Measurements from ENCODE around the gene GIMAP1. TPM values are rescaled to one million over a fixed set of nuclear protein-coding genes. Genes with fewer than 3 reads are reported as not detected.

GIMAP1 gene
- total RNA-seq, 2 experiments from 2014 or later: 6.0 to 6.2 TPM

DNA sequence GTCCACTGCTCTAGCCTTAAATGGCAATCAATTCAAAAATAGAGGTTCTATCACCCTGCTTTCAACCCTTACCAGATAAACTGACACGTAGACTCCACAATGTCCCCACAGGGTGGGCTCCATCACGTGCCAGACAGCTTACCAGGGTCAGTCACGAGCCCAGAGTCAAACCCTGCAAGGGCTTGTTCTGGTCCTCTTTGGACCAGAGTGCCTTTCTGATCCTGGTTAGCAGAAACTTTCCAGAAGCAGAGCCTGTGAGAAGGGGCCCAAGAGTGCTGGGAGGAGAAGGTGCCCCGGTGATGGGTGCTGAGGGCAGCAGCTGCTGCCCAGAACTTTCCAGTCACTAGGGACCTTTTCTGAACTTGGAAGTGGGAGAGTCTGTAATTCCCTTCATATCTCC lies 20.5 kb downstream of the GIMAP1 start:
- peak overlapping the region; percentile 87 for H3K4me3 Mint-ChIP-seq
- H3K27me3 Mint-ChIP-seq: no peaks in the 10 kb centered on the region
- peaks cover 72% of the 10 kb centered on the region for H3K4me1 Mint-ChIP-seq (ENCODE audit: low read depth)
- H3K27ac Mint-ChIP-seq: peak overlapping the region; percentile 97
- intact Hi-C loops (cut with micrococcal nuclease): no loop called here
- ChIA-PET POLR2A (interaction anchor here (0.6 to 3.9 kb wide), 14 partner anchors 10 to 286 kb away, joined by 3 to 45 read pairs (median 10); partner anchors contain the start of genes GIMAP1, GIMAP2, GIMAP4 and GIMAP6), CTCF (interaction anchor here (0.8 to 3.2 kb wide), 4 partner anchors 21 to 288 kb away, joined by 4 to 10 read pairs (median 5); partner anchors contain the start of genes GIMAP1, GIMAP2 and GIMAP6)
- H3K36me3 Mint-ChIP-seq: peaks cover 41% of the 10 kb centered on the region
- DNase-seq: no peak
- H3K9me3 Mint-ChIP-seq: no peaks in the 10 kb centered on the region

- no peaks in the 10 kb centered on the region for H3K9me3 Mint-ChIP-seq
- peak; percentile 77 for DNase-seq
- H3K27me3 Mint-ChIP-seq: no peaks in the 10 kb centered on the region
- peak within 1 kb of the TSS; percentile 97 for H3K27ac Mint-ChIP-seq
- peaks cover 72% of the 10 kb centered on the region for H3K4me1 Mint-ChIP-seq (ENCODE audit: low read depth)
- peak within 1 kb of the TSS; percentile 87 for H3K4me3 Mint-ChIP-seq
- peaks cover 47% of the 10 kb centered on the region for H3K36me3 Mint-ChIP-seq
- intact Hi-C loops (cut with micrococcal nuclease): loop anchor here (1.0 kb wide), 2 partner anchors 21 to 169 kb away; partner anchors contain the start of gene GIMAP1
- ChIA-PET POLR2A (interaction anchor here (0.6 to 3.9 kb wide), 20 partner anchors 10 to 291 kb away, joined by 3 to 45 read pairs (median 5); partner anchors contain the start of genes GIMAP1, GIMAP2, GIMAP4 and GIMAP6), CTCF (interaction anchor here (0.8 to 3.2 kb wide), 8 partner anchors 11 to 289 kb away, joined by 4 to 10 read pairs (median 6); partner anchors contain the start of genes GIMAP1, GIMAP2, GIMAP6 and GIMAP8)
Observed at GRCh38 chr7:150737265-150738055, 21.0 kb downstream of the GIMAP1 start, which contains the start of gene GIMAP5. GIMAP5 (plus strand) TSS chr7:150737418; CDS start chr7:150740885, 3,467 bp downstream.

GRCh38 chr7:150738092-150738491 lies 21.7 kb downstream of the GIMAP1 start:
- H3K4me1 Mint-ChIP-seq (ENCODE audit: low read depth): peaks cover 72% of the 10 kb centered on the region
- peak overlapping the region; percentile 97 for H3K27ac Mint-ChIP-seq
- H3K9me3 Mint-ChIP-seq: no peaks in the 10 kb centered on the region
- H3K27me3 Mint-ChIP-seq: no peaks in the 10 kb centered on the region
- CTCF ChIA-PET: interaction anchor here (1.0 to 3.2 kb wide), 7 partner anchors 10 to 289 kb away, joined by 4 to 10 read pairs (median 6); partner anchors contain the start of genes GIMAP1, GIMAP2 and GIMAP8
- POLR2A ChIA-PET: interaction anchor here (0.6 to 3.9 kb wide), 18 partner anchors 9 to 292 kb away, joined by 3 to 45 read pairs (median 7); partner anchors contain the start of genes GIMAP1, GIMAP2, GIMAP4 and GIMAP6
- intact Hi-C loops (cut with micrococcal nuclease): loop anchor here (1.0 kb wide), 2 partner anchors 22 to 170 kb away; partner anchors contain the start of gene GIMAP1
- peaks cover 53% of the 10 kb centered on the region for H3K36me3 Mint-ChIP-seq
- H3K4me3 Mint-ChIP-seq: peak overlapping the region; percentile 87
- DNase-seq: no peak

DNA sequence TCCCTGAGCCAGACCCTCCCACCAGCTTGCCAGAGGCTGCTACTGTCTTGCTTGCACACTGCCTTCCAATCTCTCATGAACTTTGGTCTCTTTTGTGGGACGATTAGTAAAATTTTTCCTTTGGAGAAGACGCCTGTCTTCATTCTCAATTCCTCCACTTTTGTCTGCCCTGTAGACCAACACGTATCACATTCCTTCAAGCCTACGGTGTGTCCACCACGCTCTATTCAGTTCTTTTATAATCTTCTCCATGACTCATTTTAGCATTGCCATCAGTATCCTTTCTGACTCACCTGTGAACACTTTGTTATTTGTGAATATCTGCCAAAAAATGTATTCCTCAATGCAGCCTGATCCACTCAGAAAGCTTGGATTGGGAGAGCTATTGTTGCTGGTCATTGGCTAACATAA lies 22.2 kb downstream of the GIMAP1 start:
- intact Hi-C loops (cut with micrococcal nuclease): loop anchor here (1.0 kb wide), 2 partner anchors 22 to 170 kb away; partner anchors contain the start of gene GIMAP1
- H3K27me3 Mint-ChIP-seq: no peaks in the 10 kb centered on the region
- CTCF ChIA-PET: interaction anchor here (1.0 to 3.2 kb wide), 7 partner anchors 9 to 289 kb away, joined by 4 to 10 read pairs (median 6); partner anchors contain the start of genes GIMAP1, GIMAP2 and GIMAP8
- H3K27ac Mint-ChIP-seq: peak overlapping the region; percentile 97
- no peak for DNase-seq
- H3K9me3 Mint-ChIP-seq: no peaks in the 10 kb centered on the region
- POLR2A ChIA-PET: interaction anchor here (0.6 to 3.9 kb wide), 16 partner anchors 8 to 292 kb away, joined by 3 to 45 read pairs (median 9); partner anchors contain the start of genes GIMAP1, GIMAP2, GIMAP4 and GIMAP6
- peaks cover 72% of the 10 kb centered on the region for H3K4me1 Mint-ChIP-seq (ENCODE audit: low read depth)
- peaks cover 58% of the 10 kb centered on the region for H3K36me3 Mint-ChIP-seq
- peak overlapping the region; percentile 87 for H3K4me3 Mint-ChIP-seq

GRCh38 chr7:150739033-150739432 lies 22.6 kb downstream of the GIMAP1 start:
- POLR2A ChIA-PET: interaction anchor here (0.8 to 3.9 kb wide), 14 partner anchors 8 to 290 kb away, joined by 3 to 45 read pairs (median 10); partner anchors contain the start of genes GIMAP1, GIMAP2, GIMAP4 and GIMAP6

DNA sequence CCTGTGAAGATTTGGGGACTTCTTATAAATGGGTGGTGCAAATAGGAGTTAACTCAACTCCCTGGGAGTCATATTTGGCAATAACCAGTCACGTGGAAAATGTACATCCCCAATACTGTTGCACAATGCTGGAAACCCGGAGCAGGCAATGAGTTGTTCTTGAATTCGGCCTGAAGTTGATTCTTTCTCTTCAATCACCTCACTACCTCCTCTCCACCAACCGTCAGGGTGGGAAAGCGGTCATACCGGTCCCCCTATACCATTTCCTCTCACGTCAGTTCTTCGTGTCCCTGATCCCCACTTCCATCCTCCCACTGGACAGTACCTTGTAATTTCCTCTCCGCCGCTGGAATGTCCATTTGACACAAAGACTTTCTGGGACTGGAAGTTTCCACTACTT lies 23.6 kb downstream of the GIMAP1 start:
- CTCF ChIA-PET: interaction anchor here (2.3 to 3.2 kb wide), 4 partner anchors 16 to 291 kb away, joined by 6 to 14 read pairs (median 10); partner anchors contain the start of gene GIMAP1
- Mint-ChIP-seq H3K27ac (peak overlapping the region; percentile 97), H3K36me3 (peaks cover 71% of the 10 kb centered on the region), H3K9me3 (no peaks in the 10 kb centered on the region), H3K4me3 (peak overlapping the region; percentile 87), H3K4me1 (ENCODE audit: low read depth) (peaks cover 72% of the 10 kb centered on the region), H3K27me3 (no peaks in the 10 kb centered on the region)
- intact Hi-C loops (cut with micrococcal nuclease): no loop called here
- POLR2A ChIA-PET: interaction anchor here (1.4 to 3.1 kb wide), 2 partner anchors 54 to 225 kb away, joined by 3 to 14 read pairs; partner anchors contain the start of gene GIMAP7
- DNase-seq: peak; percentile 65

More at GRCh38 chr7:150739033-150739432, 22.6 kb downstream of the GIMAP1 start:
- CTCF ChIA-PET: interaction anchor here (1.0 to 3.2 kb wide), 5 partner anchors 16 to 290 kb away, joined by 4 to 10 read pairs (median 6); partner anchors contain the start of genes GIMAP1 and GIMAP8
- Mint-ChIP-seq H3K27ac (peak overlapping the region; percentile 97), H3K36me3 (peaks cover 61% of the 10 kb centered on the region), H3K27me3 (no peaks in the 10 kb centered on the region), H3K9me3 (no peaks in the 10 kb centered on the region), H3K4me3 (peak overlapping the region; percentile 87), H3K4me1 (ENCODE audit: low read depth) (peaks cover 72% of the 10 kb centered on the region)
- intact Hi-C loops (cut with micrococcal nuclease): no loop called here
- no peak for DNase-seq

- DNase-seq: peak; percentile 67
- peak overlapping the region; percentile 97 for H3K27ac Mint-ChIP-seq
- H3K4me3 Mint-ChIP-seq: peak overlapping the region; percentile 87
- H3K9me3 Mint-ChIP-seq: no peaks in the 10 kb centered on the region
- CTCF ChIA-PET: interaction anchor here (0.9 to 2.9 kb wide), 9 partner anchors 10 to 296 kb away, joined by 3 to 14 read pairs (median 5); partner anchors contain the start of genes GIMAP1 and GIMAP8
- no peaks in the 10 kb centered on the region for H3K27me3 Mint-ChIP-seq
- peaks cover 79% of the 10 kb centered on the region for H3K36me3 Mint-ChIP-seq
- peaks cover 76% of the 10 kb centered on the region for H3K4me1 Mint-ChIP-seq (ENCODE audit: low read depth)
- intact Hi-C loops (cut with micrococcal nuclease): no loop called here
- POLR2A ChIA-PET: interaction anchor here (0.7 to 3.1 kb wide), 9 partner anchors 9 to 295 kb away, joined by 4 to 14 read pairs (median 5); partner anchors contain the start of genes GIMAP1, GIMAP2 and GIMAP7
Observed at GRCh38 chr7:150742286-150742968, 26.0 kb downstream of the GIMAP1 start.

GRCh38 chr7:150744041-150744656 lies 27.7 kb downstream of the GIMAP1 start:
- POLR2A ChIA-PET: interaction anchor here (1.7 kb wide), 1 partner anchor 12 kb away, joined by 7 read pairs; no protein-coding TSS in a partner anchor
- H3K4me1 Mint-ChIP-seq (ENCODE audit: low read depth): peaks cover 93% of the 10 kb centered on the region
- no peaks in the 10 kb centered on the region for H3K27me3 Mint-ChIP-seq
- DNase-seq: no peak
- no peaks in the 10 kb centered on the region for H3K9me3 Mint-ChIP-seq
- CTCF ChIA-PET: interaction anchor here (0.6 to 2.5 kb wide), 7 partner anchors 11 to 295 kb away, joined by 3 to 10 read pairs (median 3); partner anchors contain the start of gene GIMAP7
- peaks cover 64% of the 10 kb centered on the region for H3K36me3 Mint-ChIP-seq
- peak overlapping the region; percentile 87 for H3K27ac Mint-ChIP-seq
- intact Hi-C loops (cut with micrococcal nuclease): no loop called here
- peak overlapping the region; percentile 87 for H3K4me3 Mint-ChIP-seq

DNA sequence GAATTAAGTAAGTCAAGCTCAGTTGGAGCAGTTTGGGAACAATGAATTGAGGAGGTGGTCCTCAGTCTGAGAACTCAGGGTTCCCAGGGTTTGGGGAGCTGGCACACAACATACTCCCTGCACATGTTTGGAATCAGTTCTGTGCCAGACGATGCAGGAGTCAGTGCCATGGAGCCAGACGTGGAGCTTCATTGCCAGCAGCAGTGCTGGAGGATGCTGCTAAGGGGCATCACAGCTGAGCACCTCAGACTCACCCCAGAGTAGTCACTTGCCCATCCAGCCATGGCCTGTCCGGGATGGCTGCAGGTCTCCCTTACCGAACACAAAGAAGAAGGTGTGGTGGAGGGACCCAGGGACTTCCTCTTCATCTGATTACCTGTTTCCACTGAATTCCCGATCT lies 28.7 kb downstream of the GIMAP1 start:
- Mint-ChIP-seq H3K4me1 (ENCODE audit: low read depth) (peaks cover 96% of the 10 kb centered on the region), H3K27ac (peak overlapping the region; percentile 87), H3K4me3 (peak overlapping the region; percentile 87), H3K36me3 (peaks cover 56% of the 10 kb centered on the region), H3K27me3 (no peaks in the 10 kb centered on the region), H3K9me3 (no peaks in the 10 kb centered on the region)
- CTCF ChIA-PET: interaction anchor here (0.6 to 2.1 kb wide), 4 partner anchors 10 to 230 kb away, joined by 3 to 10 read pairs (median 4); partner anchors contain the start of gene GIMAP7
- DNase-seq: no peak
- intact Hi-C loops (cut with micrococcal nuclease): no loop called here
- POLR2A ChIA-PET: interaction anchor here (1.0 to 4.1 kb wide), 3 partner anchors 7 to 13 kb away, joined by 3 to 18 read pairs (median 7); partner anchors contain the start of gene GIMAP5

DNA sequence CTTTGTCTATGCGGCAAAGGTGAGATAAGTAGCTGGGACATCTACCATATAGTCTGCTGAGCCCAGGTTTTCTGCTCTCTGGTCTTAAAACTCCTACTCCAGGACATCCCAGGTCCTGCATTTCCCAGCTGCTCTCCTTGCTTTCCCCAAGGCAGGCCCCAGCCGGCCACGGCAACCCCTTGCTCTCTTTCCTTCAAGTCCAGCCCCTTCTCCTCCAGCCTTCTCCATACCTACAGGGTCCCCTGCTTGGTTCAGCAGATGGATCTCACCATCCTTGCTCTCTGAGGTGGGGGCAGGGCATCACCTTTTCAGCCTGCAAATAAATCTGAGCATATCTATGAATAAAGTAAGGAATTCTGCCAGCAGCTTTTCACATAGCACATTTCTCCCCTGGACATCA lies 29.5 kb downstream of the GIMAP1 start:
- DNase-seq: no peak
- H3K27me3 Mint-ChIP-seq: no peaks in the 10 kb centered on the region
- H3K36me3 Mint-ChIP-seq: peaks cover 48% of the 10 kb centered on the region
- H3K27ac Mint-ChIP-seq: peak overlapping the region; percentile 87
- H3K4me1 Mint-ChIP-seq (ENCODE audit: low read depth): peaks cover 96% of the 10 kb centered on the region
- no peaks in the 10 kb centered on the region for H3K9me3 Mint-ChIP-seq
- CTCF ChIA-PET: interaction anchor here (1.2 kb wide), 1 partner anchor 230 kb away, joined by 3 read pairs; no protein-coding TSS in a partner anchor
- POLR2A ChIA-PET: interaction anchor here (1.0 to 4.1 kb wide), 2 partner anchors 8 to 13 kb away, joined by 3 to 18 read pairs; partner anchors contain the start of gene GIMAP5
- H3K4me3 Mint-ChIP-seq: peak overlapping the region; percentile 10
- intact Hi-C loops (cut with micrococcal nuclease): no loop called here

Measured in activated CD4-positive, alpha-beta memory T cell treated with anti-CD3 and anti-CD28 coated beads for 36 hours (primary cell).